SU-DHL-6 (cell line): ENCODE data around the gene EFNB1.

ENCODE experiments used
- H2AFZ ChIP-seq: fragments of 200-600 bp; sonication (generic); 2 replicates; pipeline ENCODE4 v1.6.1; 2014; ENCODE audit warnings: low read depth, mild to moderate bottlenecking, moderate library complexity, mixed read lengths, antibody characterized with exemption, low read length; ENCODE audit not compliant: severe bottlenecking
- H3F3A ChIP-seq: fragments of 200-600 bp; shearing (Covaris generic); 2 replicates; pipeline ENCODE4 v1.6.0; 2016; ENCODE audit warnings: antibody characterized with exemption, mild to moderate bottlenecking; ENCODE audit not compliant: insufficient read depth
- H3K27ac ChIP-seq: fragments of 200-600 bp; sonication (generic); 2 replicates; pipeline ENCODE4 v1.5.1; 2016; ENCODE audit warnings: low read depth, mild to moderate bottlenecking, low read length, moderate library complexity, mixed read lengths
- H3K27me3 ChIP-seq: fragments of 200-600 bp; sonication (generic), shearing (Covaris generic); 2 replicates; pipeline ENCODE4 v1.6.0; 2014; ENCODE audit warnings: mild to moderate bottlenecking, low read length
- H3K36me3 ChIP-seq: fragments of 200-600 bp; sonication (generic); 2 replicates; pipeline ENCODE4 v1.6.1; 2014; ENCODE audit warnings: mild to moderate bottlenecking, low read length, mixed read lengths
- H3K4me2 ChIP-seq: fragments of 300-600, 200-600 bp; shearing (Covaris generic), sonication (generic); 2 replicates; pipeline ENCODE4 v1.6.0; 2014; ENCODE audit warnings: low read length, low read depth, mild to moderate bottlenecking; ENCODE audit not compliant: poor library complexity, severe bottlenecking
- H3K4me3 ChIP-seq: fragments of 200-600 bp; sonication (generic); 2 replicates; pipeline ENCODE4 v1.5.1; 2014; ENCODE audit warnings: antibody characterized with exemption, low read length, mild to moderate bottlenecking, mixed read lengths; ENCODE audit not compliant: insufficient read depth, poor library complexity, severe bottlenecking
- H3K79me2 ChIP-seq: fragments of 200-600 bp; sonication (generic); 2 replicates; pipeline ENCODE4 v1.6.1; 2014; ENCODE audit warnings: mild to moderate bottlenecking, low read length, moderate library complexity; ENCODE audit not compliant: insufficient read depth
- H3K9ac ChIP-seq: fragments of 200-600 bp; sonication (generic); 2 replicates; pipeline ENCODE4 v1.7.0; 2014; ENCODE audit warnings: mild to moderate bottlenecking, low read length
- H3K9me2 ChIP-seq: fragments of 200-600 bp; sonication (generic); replicated peaks from 2 replicates; pipeline ENCODE4 v1.6.1; 2014; ENCODE audit warnings: low read length; ENCODE audit not compliant: insufficient read depth
- H3K9me3 ChIP-seq: fragments of 200-600 bp; sonication (generic); 2 replicates; pipeline ENCODE4 v1.6.1; 2014; ENCODE audit warnings: low read length, mixed read lengths; ENCODE audit not compliant: insufficient read depth
- H4K20me1 ChIP-seq: fragments of 200-600 bp; sonication (generic); 2 replicates; pipeline ENCODE4 v1.6.1; 2014; ENCODE audit warnings: low read depth, mild to moderate bottlenecking, antibody characterized with exemption, low read length, moderate library complexity, mixed read lengths
- CTCF ChIP-seq: fragments of 200-600 bp; sonication (generic); IDR thresholded peaks from one replicate; pipeline ENCODE4 v1.5.1; 2017; ENCODE audit warnings: antibody characterized with exemption, mild to moderate bottlenecking, low read length, moderate library complexity; ENCODE audit not compliant: insufficient read depth, poor library complexity, severe bottlenecking
- EZH2phosphoT487 ChIP-seq: fragments of 200-600 bp; sonication (generic), shearing (Covaris generic); conservative IDR thresholded peaks from 2 replicates; pipeline ENCODE4 v1.6.1; 2018; ENCODE audit warnings: mild to moderate bottlenecking, antibody characterized with exemption, low read length, moderate library complexity, mixed read lengths

The EFNB1 gene

DNA sequence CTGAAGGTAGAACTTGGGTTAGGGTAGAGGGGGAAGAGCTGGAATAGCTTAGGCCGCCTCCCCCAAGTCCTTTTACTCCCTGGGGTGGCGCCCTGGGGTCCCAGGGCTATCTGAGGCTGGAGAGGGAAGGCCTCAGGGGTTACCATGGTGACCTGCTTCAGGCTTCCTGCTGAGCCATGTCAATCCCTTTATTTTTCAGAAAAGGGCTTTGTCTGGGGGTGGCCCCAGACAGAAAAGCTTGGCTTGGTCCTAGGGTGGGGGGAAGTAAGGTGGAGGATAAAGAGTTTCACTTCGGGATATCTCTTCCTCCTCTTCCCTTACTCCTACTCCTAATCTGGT, 6.3 kb downstream of the EFNB1 start:
- Histone ChIP-seq H4K20me1 (no peaks in the 10 kb centered on the region), H3F3A (no peaks in the 10 kb centered on the region), H3K9me3 (no peaks in the 10 kb centered on the region), H3K79me2 (no peaks in the 10 kb centered on the region), H2AFZ (no peak overlapping the region), H3K9me2 (no peaks in the 10 kb centered on the region), H3K9ac (no peak overlapping the region), H3K27ac (no peak overlapping the region), H3K36me3 (no peaks in the 10 kb centered on the region), H3K4me3 (no peak overlapping the region), H3K27me3 (no peaks in the 10 kb centered on the region), H3K4me2 (no peak overlapping the region)
- TF ChIP-seq CTCF (no peak), EZH2phosphoT487 (no peak)

DNA sequence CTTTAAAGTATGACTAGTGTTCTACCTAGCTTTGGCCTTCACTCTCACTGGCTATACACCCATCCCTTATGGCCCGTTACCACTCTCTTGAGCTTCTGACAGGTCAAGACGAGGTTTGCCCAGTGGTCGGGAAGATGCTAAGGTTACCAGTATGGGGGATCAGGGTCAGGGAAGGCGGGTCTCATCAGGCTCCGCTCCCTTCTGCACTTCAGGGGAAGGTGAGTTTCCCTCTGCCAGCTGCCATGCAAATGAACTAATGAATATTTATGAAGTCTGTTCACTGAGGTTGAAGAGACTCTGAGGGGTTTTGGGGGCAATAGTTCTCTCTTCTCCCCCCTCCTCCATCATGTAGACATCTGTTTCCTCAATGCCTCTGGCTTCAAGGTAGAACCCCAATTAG, 6.6 kb downstream of the EFNB1 start:
- Histone ChIP-seq H3K27me3 (no peaks in the 10 kb centered on the region), H3K9ac (no peak overlapping the region), H4K20me1 (no peaks in the 10 kb centered on the region), H3K4me2 (no peak overlapping the region), H3F3A (no peaks in the 10 kb centered on the region), H2AFZ (no peak overlapping the region), H3K9me2 (no peaks in the 10 kb centered on the region), H3K27ac (no peak overlapping the region), H3K4me3 (no peak overlapping the region), H3K9me3 (no peaks in the 10 kb centered on the region), H3K79me2 (no peaks in the 10 kb centered on the region), H3K36me3 (no peaks in the 10 kb centered on the region)
- TF ChIP-seq EZH2phosphoT487 = no peak
- TF ChIP-seq CTCF = no peak

- H3K27me3 ChIP-seq = no peaks in the 10 kb centered on the region
- H3K4me2 ChIP-seq = no peak overlapping the region
Observed at GRCh38 chrX:68837119-68837518, 8.3 kb downstream of the EFNB1 start.

More at GRCh38 chrX:68837119-68837518, 8.3 kb downstream of the EFNB1 start:
- H3K9me2 ChIP-seq = no peaks in the 10 kb centered on the region
- no peak overlapping the region for H3K4me3 ChIP-seq
- H3K27ac ChIP-seq = no peak overlapping the region
- no peaks in the 10 kb centered on the region for H3K36me3 ChIP-seq
- H3K9me3 ChIP-seq = no peaks in the 10 kb centered on the region
- no peak overlapping the region for H2AFZ ChIP-seq
- no peak overlapping the region for H3K9ac ChIP-seq
- no peak for TF ChIP-seq CTCF
- TF ChIP-seq EZH2phosphoT487 = no peak
- H3F3A ChIP-seq = no peaks in the 10 kb centered on the region
- H4K20me1 ChIP-seq = no peaks in the 10 kb centered on the region
- H3K79me2 ChIP-seq = no peaks in the 10 kb centered on the region
